ENCODE data around the gene JAZF1.

DNA sequence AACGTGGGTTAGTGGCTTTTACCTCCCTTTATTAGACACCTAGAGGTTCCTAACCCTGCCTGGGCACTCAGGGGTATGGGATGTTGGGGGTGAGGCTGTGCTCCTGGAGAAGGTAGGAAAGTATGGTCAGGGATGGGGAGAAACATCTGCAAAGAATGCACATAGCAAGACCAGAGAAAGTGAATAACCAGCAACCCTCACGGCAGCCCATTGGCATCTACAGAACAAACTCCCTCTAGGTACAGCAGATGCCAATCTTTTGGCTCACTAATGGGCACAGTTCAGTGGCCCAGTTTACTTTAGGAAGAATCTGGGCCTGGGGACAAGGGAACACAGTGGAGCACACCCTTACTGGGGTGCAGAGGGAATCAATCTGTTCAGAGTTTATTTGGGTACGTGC is 143.9 kb downstream of the JAZF1 start:
- TF ChIP-seq, protein P1, sequence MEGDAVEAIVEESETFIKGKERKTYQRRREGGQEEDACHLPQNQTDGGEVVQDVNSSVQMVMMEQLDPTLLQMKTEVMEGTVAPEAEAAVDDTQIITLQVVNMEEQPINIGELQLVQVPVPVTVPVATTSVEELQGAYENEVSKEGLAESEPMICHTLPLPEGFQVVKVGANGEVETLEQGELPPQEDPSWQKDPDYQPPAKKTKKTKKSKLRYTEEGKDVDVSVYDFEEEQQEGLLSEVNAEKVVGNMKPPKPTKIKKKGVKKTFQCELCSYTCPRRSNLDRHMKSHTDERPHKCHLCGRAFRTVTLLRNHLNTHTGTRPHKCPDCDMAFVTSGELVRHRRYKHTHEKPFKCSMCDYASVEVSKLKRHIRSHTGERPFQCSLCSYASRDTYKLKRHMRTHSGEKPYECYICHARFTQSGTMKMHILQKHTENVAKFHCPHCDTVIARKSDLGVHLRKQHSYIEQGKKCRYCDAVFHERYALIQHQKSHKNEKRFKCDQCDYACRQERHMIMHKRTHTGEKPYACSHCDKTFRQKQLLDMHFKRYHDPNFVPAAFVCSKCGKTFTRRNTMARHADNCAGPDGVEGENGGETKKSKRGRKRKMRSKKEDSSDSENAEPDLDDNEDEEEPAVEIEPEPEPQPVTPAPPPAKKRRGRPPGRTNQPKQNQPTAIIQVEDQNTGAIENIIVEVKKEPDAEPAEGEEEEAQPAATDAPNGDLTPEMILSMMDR (IDR thresholded peaks at IDR 0.05; ENCODE audit: low read depth, low read length, poor library complexity, severe bottlenecking), result no peak
- no peak for TF ChIP-seq EZH2phosphoT487 (IDR thresholded peaks at IDR 0.05; ENCODE audit: borderline replicate concordance, low read length)

All from DOHH2 (cell line).